DOHH2 (cell line): ENCODE measurements around the gene CD79A.
A peak's percentile ranks its signal among the peaks of the same experiment; 100 is the strongest.

Source experiments
- H3F3A ChIP-seq: fragments of 200-600 bp; sonication (generic), shearing (Covaris generic); 2 replicates; pipeline ENCODE4 v1.6.0; 2016; ENCODE audit warnings: antibody characterized with exemption, mild to moderate bottlenecking; ENCODE audit not compliant: control insufficient read depth, insufficient read depth
- H3K27ac ChIP-seq: fragments of 200-600 bp; sonication (generic); 2 replicates; pipeline ENCODE4 v1.5.1; 2014; ENCODE audit warnings: low read depth, mild to moderate bottlenecking, low read length, moderate library complexity
- H3K27me3 ChIP-seq: fragments of 200-600 bp; sonication (generic); 2 replicates; pipeline ENCODE4 v1.6.1; 2014; ENCODE audit warnings: mild to moderate bottlenecking, low read length, mixed read lengths; ENCODE audit not compliant: control insufficient read depth
- H3K36me3 ChIP-seq: fragments of 200-600 bp; sonication (generic); 2 replicates; pipeline ENCODE4 v1.6.1; 2014; ENCODE audit warnings: mild to moderate bottlenecking, low read length, moderate library complexity, mixed read lengths; ENCODE audit not compliant: control insufficient read depth
- H3K4me1 ChIP-seq: fragments of 200-600 bp; sonication (generic); 2 replicates; pipeline ENCODE4 v1.6.1; 2014; ENCODE audit warnings: mild to moderate bottlenecking, low read length, mixed read lengths; ENCODE audit not compliant: control insufficient read depth
- H3K4me2 ChIP-seq: fragments of 200-600 bp; sonication (generic); 2 replicates; pipeline ENCODE4 v1.6.0; 2014; ENCODE audit warnings: mild to moderate bottlenecking, low read length, moderate library complexity
- H3K4me3 ChIP-seq: fragments of 200-600 bp; sonication (generic); 2 replicates; pipeline ENCODE4 v1.5.1; 2014; ENCODE audit warnings: mild to moderate bottlenecking, low read length, mixed read lengths
- H3K79me2 ChIP-seq: fragments of 200-600 bp; sonication (generic); 2 replicates; pipeline ENCODE4 v1.6.1; 2014; ENCODE audit warnings: mild to moderate bottlenecking, low read length, mixed read lengths; ENCODE audit not compliant: control insufficient read depth
- H3K9me2 ChIP-seq: fragments of 200-600 bp; sonication (generic); replicated peaks from 2 replicates; pipeline ENCODE4 v1.6.1; 2014; ENCODE audit warnings: mild to moderate bottlenecking, low read length, mixed read lengths; ENCODE audit not compliant: control insufficient read depth
- H3K9me3 ChIP-seq: fragments of 200-600 bp; sonication (generic); 2 replicates; pipeline ENCODE4 v1.6.1; 2014; ENCODE audit warnings: antibody characterized with exemption, low read length, mixed read lengths; ENCODE audit not compliant: control insufficient read depth, insufficient read depth
- H4K20me1 ChIP-seq: fragments of 200-600 bp; sonication (generic); 2 replicates; pipeline ENCODE4 v1.6.0; 2014; ENCODE audit warnings: low read depth, mild to moderate bottlenecking, antibody characterized with exemption, low read length, moderate library complexity; ENCODE audit not compliant: control insufficient read depth, insufficient read depth
- EZH2phosphoT487 ChIP-seq: fragments of 200-600 bp; sonication (generic); IDR thresholded peaks from 2 replicates; pipeline ENCODE4 v1.6.1; 2017; ENCODE audit warnings: borderline replicate concordance, mild to moderate bottlenecking, antibody characterized with exemption, low read length, moderate library complexity, mixed read lengths
- TF ChIP-seq, protein P1 (sequence below): fragments of 200-600 bp; sonication (generic); IDR thresholded peaks from one replicate; pipeline ENCODE4 v1.5.1; 2014; ENCODE audit warnings: antibody characterized with exemption, mild to moderate bottlenecking, low read depth, low read length; ENCODE audit not compliant: poor library complexity, severe bottlenecking

The CD79A gene

GRCh38 chr19:41862445-41862986 is 14.6 kb upstream of the CD79A start:
- H3K36me3 ChIP-seq: peaks cover 70% of the 10 kb centered on the region
- peak overlapping the region; percentile 87 for H3K4me3 ChIP-seq
- peak overlapping the region; percentile 81 for H3K27ac ChIP-seq
- no peaks in the 10 kb centered on the region for H3K27me3 ChIP-seq
- H3K4me1 ChIP-seq: peaks cover 81% of the 10 kb centered on the region
- H3K9me3 ChIP-seq: no peaks in the 10 kb centered on the region
- no peaks in the 10 kb centered on the region for H3K9me2 ChIP-seq
- TF ChIP-seq, protein P1, sequence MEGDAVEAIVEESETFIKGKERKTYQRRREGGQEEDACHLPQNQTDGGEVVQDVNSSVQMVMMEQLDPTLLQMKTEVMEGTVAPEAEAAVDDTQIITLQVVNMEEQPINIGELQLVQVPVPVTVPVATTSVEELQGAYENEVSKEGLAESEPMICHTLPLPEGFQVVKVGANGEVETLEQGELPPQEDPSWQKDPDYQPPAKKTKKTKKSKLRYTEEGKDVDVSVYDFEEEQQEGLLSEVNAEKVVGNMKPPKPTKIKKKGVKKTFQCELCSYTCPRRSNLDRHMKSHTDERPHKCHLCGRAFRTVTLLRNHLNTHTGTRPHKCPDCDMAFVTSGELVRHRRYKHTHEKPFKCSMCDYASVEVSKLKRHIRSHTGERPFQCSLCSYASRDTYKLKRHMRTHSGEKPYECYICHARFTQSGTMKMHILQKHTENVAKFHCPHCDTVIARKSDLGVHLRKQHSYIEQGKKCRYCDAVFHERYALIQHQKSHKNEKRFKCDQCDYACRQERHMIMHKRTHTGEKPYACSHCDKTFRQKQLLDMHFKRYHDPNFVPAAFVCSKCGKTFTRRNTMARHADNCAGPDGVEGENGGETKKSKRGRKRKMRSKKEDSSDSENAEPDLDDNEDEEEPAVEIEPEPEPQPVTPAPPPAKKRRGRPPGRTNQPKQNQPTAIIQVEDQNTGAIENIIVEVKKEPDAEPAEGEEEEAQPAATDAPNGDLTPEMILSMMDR: no peak
- TF ChIP-seq EZH2phosphoT487: no peak
- peaks cover 73% of the 10 kb centered on the region for H3K79me2 ChIP-seq
- H3F3A ChIP-seq: peaks cover 60% of the 10 kb centered on the region
- H3K4me2 ChIP-seq: peak overlapping the region; percentile 88
- peaks cover 37% of the 10 kb centered on the region for H4K20me1 ChIP-seq

GRCh38 chr19:41863209-41863931 is 13.7 kb upstream of the CD79A start:
- Histone ChIP-seq H4K20me1 (peaks cover 42% of the 10 kb centered on the region), H3K36me3 (peaks cover 79% of the 10 kb centered on the region), H3K9me2 (no peaks in the 10 kb centered on the region), H3K27ac (peak overlapping the region; percentile 81), H3F3A (peaks cover 69% of the 10 kb centered on the region), H3K4me2 (peak overlapping the region; percentile 88), H3K27me3 (no peaks in the 10 kb centered on the region), H3K79me2 (peaks cover 81% of the 10 kb centered on the region), H3K4me3 (peak overlapping the region; percentile 87), H3K9me3 (no peaks in the 10 kb centered on the region), H3K4me1 (peaks cover 81% of the 10 kb centered on the region)
- TF ChIP-seq, protein P1: no peak
- no peak for TF ChIP-seq EZH2phosphoT487

GRCh38 chr19:41864374-41864773 is 12.7 kb upstream of the CD79A start:
- peaks cover 78% of the 10 kb centered on the region for H3F3A ChIP-seq
- H3K27ac ChIP-seq: peak overlapping the region; percentile 81
- H4K20me1 ChIP-seq: peaks cover 42% of the 10 kb centered on the region

More at GRCh38 chr19:41864374-41864773, 12.7 kb upstream of the CD79A start:
- TF ChIP-seq EZH2phosphoT487: no peak
- TF ChIP-seq, protein P1: no peak
- H3K9me2 ChIP-seq: no peaks in the 10 kb centered on the region
- peak overlapping the region; percentile 88 for H3K4me2 ChIP-seq
- H3K79me2 ChIP-seq: peaks cover 86% of the 10 kb centered on the region
- peak overlapping the region; percentile 87 for H3K4me3 ChIP-seq
- no peaks in the 10 kb centered on the region for H3K9me3 ChIP-seq
- peaks cover 83% of the 10 kb centered on the region for H3K4me1 ChIP-seq
- H3K27me3 ChIP-seq: no peaks in the 10 kb centered on the region
- peaks cover 89% of the 10 kb centered on the region for H3K36me3 ChIP-seq
